H1 (cell line): ENCODE results near the gene TGFBR2. TPM values are rescaled to one million over a fixed set of nuclear protein-coding genes. Genes with fewer than 3 reads are reported as not detected.
A peak's percentile ranks its signal among the peaks of the same experiment; 100 is the strongest.

ENCODE experiments used
- CTCF ChIA-PET: fragments of 300-600 bp; sonication (Branson Sonifier 250); formaldehyde crosslinking; loops from one replicate; lab custom pipeline; 2021; ENCODE audit not compliant: partially characterized antibody; lab: Charles Lee
- POLR2A ChIA-PET: fragments of 300-600 bp; sonication (Branson Sonifier 250); formaldehyde crosslinking; loops from one replicate; lab custom pipeline; 2021; ENCODE audit warnings: inconsistent platforms; ENCODE audit not compliant: partially characterized antibody; lab: Charles Lee
- DNase-seq, 2 experiments: peaks; one replicate each; pipeline versions ENCODE4 v3.0.0 to v3.0.0-alpha.2; 2010 to 2022; ENCODE audit warnings: low spot score in 2 of 2, low read depth in 1 of 2, mixed read lengths in 1 of 2
- FAIRE-seq: peaks from 2 replicates; lab custom pipeline; 2011; peaks lifted over from hg19 to GRCh38; lab: Jason Lieb, UNC
- H2AFZ ChIP-seq: 2 replicates; pipeline ENCODE4 v1.8.1; 2012; ENCODE audit warnings: low read length, inconsistent platforms
- H2AK5ac ChIP-seq: 2 replicates; pipeline ENCODE4 v1.6.1; 2013; ENCODE audit warnings: low read depth, low read length
- H2BK120ac ChIP-seq: replicated peaks from 2 replicates; pipeline ENCODE3; 2013; ENCODE audit warnings: low read depth, low read length, inconsistent platforms
- H2BK12ac ChIP-seq: 2 replicates; pipeline ENCODE4 v1.6.1; 2013; ENCODE audit warnings: low read depth, low read length
- H2BK15ac ChIP-seq: 2 replicates; pipeline ENCODE4 v1.6.1; 2013; ENCODE audit warnings: low read length
- H2BK20ac ChIP-seq: 2 replicates; pipeline ENCODE4 v1.6.1; 2013; ENCODE audit warnings: low read length
- H2BK5ac ChIP-seq: 2 replicates; pipeline ENCODE4 v1.6.1; 2013; ENCODE audit warnings: low read depth, low read length
- H3K14ac ChIP-seq: 2 replicates; pipeline ENCODE4 v1.6.1; 2013; ENCODE audit warnings: inconsistent platforms; ENCODE audit not compliant: insufficient read length
- H3K18ac ChIP-seq: 2 replicates; pipeline ENCODE4 v1.6.1; 2013; ENCODE audit warnings: low read length; ENCODE audit errors: extremely low read depth
- H3K23ac ChIP-seq: 2 replicates; pipeline ENCODE4 v1.6.1; 2013; ENCODE audit warnings: inconsistent platforms; ENCODE audit not compliant: insufficient read length
- H3K23me2 ChIP-seq: 2 replicates; pipeline ENCODE4 v1.6.1; 2013; ENCODE audit warnings: low read depth, low read length
- H3K27ac ChIP-seq: 2 replicates; pipeline ENCODE4 v1.6.1; 2011; ENCODE audit warnings: low read depth, low read length, inconsistent platforms
- H3K27me3 ChIP-seq, 4 experiments: replicated peaks in 1 of 4; 1 replicate in 1 of 4; 2 replicates in 3 of 4; pipeline versions ENCODE4 v1.6.1 to v1.8.1; 2011 to 2013; ENCODE audit warnings: low read length in 3 of 4, mild to moderate bottlenecking in 3 of 4, inconsistent platforms in 2 of 4, mixed read lengths in 2 of 4, moderate library complexity in 1 of 4; ENCODE audit not compliant: control insufficient read depth in 3 of 4, insufficient read depth in 3 of 4; ENCODE audit errors: extremely low read depth in 1 of 4
- H3K36me3 ChIP-seq, 4 experiments: 2 replicates each; pipeline versions ENCODE4 v1.6.1 to v1.8.1; 2011 to 2013; ENCODE audit warnings: mild to moderate bottlenecking in 4 of 4, low read length in 3 of 4, moderate library complexity in 2 of 4, control low read depth in 1 of 4, inconsistent platforms in 1 of 4; ENCODE audit not compliant: insufficient read depth in 4 of 4, control insufficient read depth in 2 of 4
- H3K4ac ChIP-seq: replicated peaks from 2 replicates; pipeline ENCODE3; 2013; ENCODE audit warnings: low read length, low read depth, mixed read lengths, inconsistent platforms; ENCODE audit not compliant: insufficient read length
- H3K4me1 ChIP-seq, 4 experiments: replicated peaks in 1 of 4; 1 replicate in 1 of 4; 2 replicates in 3 of 4; pipeline versions ENCODE4 v1.6.1 to v1.8.1; 2011 to 2013; ENCODE audit warnings: low read length in 3 of 4, inconsistent platforms in 2 of 4, mixed read lengths in 1 of 4; ENCODE audit not compliant: insufficient read depth in 4 of 4, control insufficient read depth in 3 of 4
- H3K4me2 ChIP-seq, 2 experiments: 2 replicates each; pipeline versions ENCODE4 v1.6.1 to v1.8.1; 2011 to 2013; ENCODE audit warnings: low read depth in 2 of 2, low read length in 2 of 2, control low read depth in 1 of 2, inconsistent platforms in 1 of 2, mild to moderate bottlenecking in 1 of 2; ENCODE audit not compliant: insufficient read depth in 1 of 2
- H3K4me3 ChIP-seq, 4 experiments: fragments of 200-600, 300-600 bp in 1 of 4; sonication (generic), shearing (Covaris generic), sonication (Bioruptor Twin) in 1 of 4; 2 replicates each; pipeline versions ENCODE4 v1.5.1 to v1.8.1; 2011 to 2016; ENCODE audit warnings: low read length in 4 of 4, low read depth in 3 of 4, control low read depth in 2 of 4, inconsistent platforms in 2 of 4, mild to moderate bottlenecking in 2 of 4, mixed read lengths in 1 of 4, moderate library complexity in 1 of 4; ENCODE audit not compliant: insufficient read depth in 2 of 4; ENCODE audit errors: extremely low read depth in 1 of 4
- H3K56ac ChIP-seq: replicated peaks from 2 replicates; pipeline ENCODE3; 2013; ENCODE audit warnings: low read depth, mild to moderate bottlenecking, mixed read lengths, low read length, inconsistent platforms; ENCODE audit not compliant: insufficient read length
- H3K79me1 ChIP-seq: 2 replicates; pipeline ENCODE4 v1.6.1; 2013; ENCODE audit warnings: low read depth, low read length, control low read depth
- H3K79me2 ChIP-seq, 2 experiments: 2 replicates each; pipeline versions ENCODE4 v1.6.1 to v1.8.1; 2012 to 2013; ENCODE audit warnings: low read length in 2 of 2, mild to moderate bottlenecking in 2 of 2, inconsistent platforms in 1 of 2; ENCODE audit not compliant: insufficient read depth in 2 of 2, control insufficient read depth in 1 of 2
- H3K9ac ChIP-seq, 4 experiments: replicated peaks in 1 of 4; 1 replicate in 1 of 4; 2 replicates in 3 of 4; pipeline versions ENCODE4 v1.6.1 to v1.8.1; 2011 to 2013; ENCODE audit warnings: low read depth in 3 of 4, low read length in 3 of 4, control low read depth in 2 of 4, mild to moderate bottlenecking in 2 of 4, moderate library complexity in 2 of 4, inconsistent platforms in 1 of 4; ENCODE audit errors: extremely low read depth in 1 of 4
- H3K9me3 ChIP-seq, 2 experiments: 2 replicates each; pipeline versions ENCODE4 v1.6.1 to v1.8.1; 2012 to 2013; ENCODE audit warnings: mild to moderate bottlenecking in 2 of 2, moderate library complexity in 2 of 2, control low read depth in 1 of 2, inconsistent platforms in 1 of 2, low read depth in 1 of 2, low read length in 1 of 2, mixed read lengths in 1 of 2; ENCODE audit not compliant: insufficient read depth in 2 of 2
- H4K20me1 ChIP-seq, 2 experiments: replicated peaks in 1 of 2; 2 replicates each; pipeline versions ENCODE3 to v1.8.1; 2011 to 2013; ENCODE audit warnings: inconsistent platforms in 2 of 2, low read length in 2 of 2, mild to moderate bottlenecking in 1 of 2; ENCODE audit not compliant: insufficient read depth in 2 of 2, control insufficient read depth in 1 of 2
- H4K5ac ChIP-seq: 2 replicates; pipeline ENCODE4 v1.6.1; 2013; ENCODE audit warnings: low read length, low read depth, mixed read lengths, inconsistent platforms; ENCODE audit not compliant: insufficient read length
- H4K8ac ChIP-seq: 2 replicates; pipeline ENCODE4 v1.8.0; 2013; ENCODE audit warnings: mild to moderate bottlenecking, moderate library complexity, low read length, inconsistent platforms; ENCODE audit not compliant: insufficient read depth; ENCODE audit errors: extremely low read depth
- H4K91ac ChIP-seq: replicated peaks from 2 replicates; pipeline ENCODE3; 2013; ENCODE audit warnings: low read length, mixed read lengths, inconsistent platforms; ENCODE audit not compliant: insufficient read length
- CEBPB ChIP-seq: IDR thresholded peaks from 2 replicates; pipeline ENCODE4 v1.6.1; 2012; ENCODE audit warnings: low read depth, low read length
- POU5F1 ChIP-seq: IDR thresholded peaks from 2 replicates; pipeline ENCODE4 v1.6.1; 2011; ENCODE audit warnings: low read depth, mild to moderate bottlenecking, low read length, moderate library complexity
- RBBP5 ChIP-seq: IDR thresholded peaks from 2 replicates; pipeline ENCODE4 v1.7.1; 2012; ENCODE audit warnings: low read depth, mild to moderate bottlenecking, inconsistent platforms, low read length, moderate library complexity, borderline replicate concordance
- WGBS, 2 experiments: shearing (Covaris generic) in 1 of 2; methylation state at CpG; one replicate each; pipeline versions ENCODE4 v1.1.6 to v1.1.7; 2013 to 2015; ENCODE audit warnings: low lambda C conversion rate in 2 of 2, mixed read lengths in 2 of 2, inconsistent platforms in 1 of 2, low coverage in 1 of 2, missing lambda C conversion rate in 1 of 2; ENCODE audit not compliant: insufficient replicate concordance in 2 of 2, insufficient coverage in 1 of 2, insufficient read length in 1 of 2; ENCODE audit errors: extremely low coverage in 1 of 2, missing lambda C conversion rate in 1 of 2; 5-methylcytosine and 5-hydroxymethylcytosine counted together
- polyA plus RNA-seq, 7 experiments: library from polyadenylated mRNA; depleted of rRNA in 3 of 7; stranded (reverse) in 5 of 7; unstranded in 2 of 7; fragments of >200 nt in 5 of 7; fragments of 200-250 nt in 2 of 7; gene quantifications; 1 replicate in 5 of 7; 2 replicates in 1 of 7; 4 replicates in 1 of 7; pipeline versions ENCODE4 v1.2.1 to v1.2.3, GENCODE V29; 2011 to 2013; ENCODE audit warnings: missing spikeins in 2 of 7, mixed read lengths in 2 of 7
- total RNA-seq: library from RNA; stranded (reverse); fragmentation: NEBNext Ultra II Directional; extraction: Animal tissue kit (Norgen Biotek cat#: 25700); gene quantifications from 2 replicates; pipeline ENCODE4 v1.2.1, GENCODE V29; 2021

Gene TGFBR2
- total and polyA plus RNA-seq, 2 of the 8 experiments (the other 6 are each of a cell fraction or from before 2014, with no cell fraction given), result 4.2 to 7.4 TPM

- POLR2A ChIA-PET, result no interaction called here
- Histone ChIP-seq H3K27ac (no peak overlapping the region), H3K23ac (no peak overlapping the region), H2BK20ac (no peak overlapping the region), H3K56ac (no peak overlapping the region), H3K23me2 (no peaks in the 10 kb centered on the region), H3K27me3 (no peaks in the 10 kb centered on the region)
- no peak for FAIRE-seq
- TF ChIP-seq POU5F1 (no peak), RBBP5 (no peak), CEBPB (peak; percentile 67; the same call in 1 of the 2 replicates)
- TF ChIP-seq, all 59 proteins: peak for 1
- no peak overlapping the region for H4K5ac ChIP-seq
- H3K4me2 ChIP-seq, result no peak overlapping the region
- peaks cover 0 to 68% of the 10 kb centered on the region in 2 experiments; a peak in 3 of 4 replicates for H3K79me2 ChIP-seq
- no peak overlapping the region for H4K8ac ChIP-seq
- no peak overlapping the region for H3K18ac ChIP-seq
- no peak overlapping the region for H2BK12ac ChIP-seq
- no peak overlapping the region for H4K91ac ChIP-seq
- H3K9me3 ChIP-seq, result no peaks in the 10 kb centered on the region
- 0 out of 2 replicates have a peak, but pooled peaks cover 2% of the 10 kb centered on the region for H3K79me1 ChIP-seq
- no peak for DNase-seq
- H2BK5ac ChIP-seq, result no peak overlapping the region
- no peak overlapping the region for H2BK120ac ChIP-seq
- no peak overlapping the region for H3K14ac ChIP-seq
- H2AK5ac ChIP-seq, result no peak overlapping the region
- peaks cover 5 to 10% (median 8%) of the 10 kb centered on the region in 4 experiments; a peak in 6 of 7 replicates for H3K4me1 ChIP-seq
- no peak overlapping the region for H3K4ac ChIP-seq
- no peak overlapping the region for H2AFZ ChIP-seq
- H3K9ac ChIP-seq, result no peak overlapping the region
- CTCF ChIA-PET, result interaction anchor here (0.5 kb wide), 1 partner anchor 32 kb away, joined by 3 read pairs; no protein-coding TSS in a partner anchor
- H4K20me1 ChIP-seq, result no peaks in the 10 kb centered on the region
- no peaks in the 10 kb centered on the region; a peak in 1 of 8 replicates for H3K36me3 ChIP-seq
- H2BK15ac ChIP-seq, result no peak overlapping the region
- no peak overlapping the region for H3K4me3 ChIP-seq
- 92% methylated on average over 3 of the region's 3 CpGs; no CpG with 5 or more reads in 1 of the 2 experiments for WGBS, 2 experiments
These were observed 25.7 kb downstream of the TGFBR2 start for GRCh38 chr3:30632065-30632464.
